PC-9 (cell line): ENCODE results near the gene HCN4. TPM values are rescaled to one million over a fixed set of nuclear protein-coding genes. Genes with fewer than 3 reads are reported as not detected.
A peak's percentile ranks its signal among the peaks of the same experiment; 100 is the strongest.

ENCODE experiments used
- BruUV-seq: library from RNA; stranded (reverse); fragments of 400-500 nt; replicated peaks from 2 replicates; lab custom pipeline; 2021; lab: Mats Ljungman, UMichigan
- CTCF ChIA-PET: fragments of 300-600 bp; sonication (Branson Sonifier 250); formaldehyde crosslinking; loops from one replicate; lab custom pipeline; 2022; ENCODE audit warnings: antibody characterized with exemption; lab: Charles Lee
- POLR2A ChIA-PET: fragments of 300-600 bp; sonication (Branson Sonifier 250); formaldehyde crosslinking; loops from one replicate; lab custom pipeline; 2022; ENCODE audit warnings: antibody characterized with exemption; ENCODE audit not compliant: unreplicated experiment; lab: Charles Lee
- DNase-seq, 2 experiments: peaks; one replicate each; pipeline versions ENCODE4 v3.0.0 to v3.0.0-alpha.2; 2015 to 2022; ENCODE audit warnings: mixed read lengths in 1 of 2
- H2AFZ ChIP-seq: fragments of 200-600 bp; sonication (generic); 2 replicates; pipeline ENCODE4 v1.8.1; 2017; ENCODE audit warnings: antibody characterized with exemption
- H3F3A ChIP-seq: fragments of 200-600 bp; sonication (generic); 2 replicates; pipeline ENCODE4 v1.8.1; 2017; ENCODE audit warnings: antibody characterized with exemption, mild to moderate bottlenecking, low read depth; ENCODE audit not compliant: insufficient read depth
- H3K27ac ChIP-seq: fragments of 200-600 bp; sonication (generic); 2 replicates; pipeline ENCODE4 v1.6.1; 2016; ENCODE audit warnings: mixed run types
- H3K27me3 ChIP-seq: fragments of 200-600 bp; sonication (generic); 2 replicates; pipeline ENCODE4 v1.6.1; 2016; ENCODE audit warnings: low read depth, mixed run types; ENCODE audit not compliant: insufficient read depth
- H3K36me3 ChIP-seq: fragments of 200-600 bp; sonication (generic); 2 replicates; pipeline ENCODE4 v1.6.1; 2016; ENCODE audit warnings: low read depth, mixed run types
- H3K4me1 ChIP-seq: fragments of 200-600 bp; sonication (generic); replicated peaks from 2 replicates; pipeline ENCODE4 v1.6.1; 2016; ENCODE audit warnings: mixed run types; ENCODE audit not compliant: insufficient read depth
- H3K4me2 ChIP-seq: fragments of 200-600 bp; sonication (generic); 2 replicates; pipeline ENCODE4 v1.6.1; 2017; ENCODE audit warnings: mixed run types
- H3K4me3 ChIP-seq: fragments of 200-600 bp; sonication (generic); 2 replicates; pipeline ENCODE4 v1.6.1; 2016; ENCODE audit warnings: mixed run types
- H3K79me2 ChIP-seq: fragments of 200-600 bp; sonication (generic); 2 replicates; pipeline ENCODE4 v1.6.1; 2017; ENCODE audit warnings: low read depth, mixed run types
- H3K9me2 ChIP-seq: fragments of 200-600 bp; sonication (generic); 2 replicates; pipeline ENCODE4 v1.8.1; 2017; ENCODE audit warnings: mild to moderate bottlenecking; ENCODE audit not compliant: insufficient read depth
- H3K9me3 ChIP-seq: fragments of 200-600 bp; sonication (generic); 2 replicates; pipeline ENCODE4 v1.8.1; 2016; ENCODE audit warnings: low read depth; ENCODE audit not compliant: insufficient read depth
- H4K20me1 ChIP-seq: fragments of 200-600 bp; sonication (generic); 2 replicates; pipeline ENCODE4 v1.8.1; 2017; ENCODE audit not compliant: insufficient read depth
- CTCF ChIP-seq: fragments of 200-600 bp; sonication (generic); conservative IDR thresholded peaks from 2 replicates; pipeline ENCODE4 v1.6.1; 2017; ENCODE audit warnings: mixed run types, antibody characterized with exemption, mild to moderate bottlenecking, moderate library complexity
- EZH2 ChIP-seq: fragments of 200-600 bp; sonication (generic); IDR thresholded peaks from 2 replicates; pipeline ENCODE4 v1.8.0; 2017; ENCODE audit warnings: antibody characterized with exemption, low read depth
- intact Hi-C: fragments of 100-400 bp; cut with micrococcal nuclease; formaldehyde crosslinking; loops from one replicate; pipeline ENCODE4 v1.10.0; 2022; ENCODE audit not compliant: unreplicated experiment
- total RNA-seq: library from RNA; stranded (reverse); gene quantifications from 2 replicates; pipeline ENCODE4 v1.2.3, GENCODE V29; 2021

HCN4 gene
- total RNA-seq, 1 experiment from 2014 or later: not detected

GRCh38 chr15:73388256-73388781 is 19.6 kb upstream of the HCN4 start:
- H3K4me2 ChIP-seq: no peak overlapping the region
- no peak overlapping the region for H2AFZ ChIP-seq
- intact Hi-C loops: no loop called here
- ChIA-PET POLR2A (no interaction called here), CTCF (no interaction called here)
- TF ChIP-seq CTCF (no peak), EZH2 (no peak)
- H3K79me2 ChIP-seq: no peaks in the 10 kb centered on the region
- no peaks in the 10 kb centered on the region for H3K9me2 ChIP-seq
- peaks cover 16% of the 10 kb centered on the region for H3K4me1 ChIP-seq
- peak; percentile 37 to 92 for DNase-seq
- H3K27me3 ChIP-seq: 0 out of 2 replicates have a peak, but pooled peaks cover 2% of the 10 kb centered on the region
- no TSS peak for BruUV-seq
- no peaks in the 10 kb centered on the region for H3K36me3 ChIP-seq
- peak overlapping the region; percentile 76 for H3K27ac ChIP-seq
- H3K9me3 ChIP-seq: no peaks in the 10 kb centered on the region; the same call in 1 of the 2 replicates
- H4K20me1 ChIP-seq: no peaks in the 10 kb centered on the region
- peaks cover 17% of the 10 kb centered on the region for H3F3A ChIP-seq
- no peak overlapping the region for H3K4me3 ChIP-seq

- H3K4me3 ChIP-seq: no peak overlapping the region
- H3K9me2 ChIP-seq: no peaks in the 10 kb centered on the region
- no peak for DNase-seq
- no peak overlapping the region for H3K4me2 ChIP-seq
- H3F3A ChIP-seq: peaks cover 17% of the 10 kb centered on the region
- no peaks in the 10 kb centered on the region for H3K27me3 ChIP-seq
- BruUV-seq: no TSS peak
- H4K20me1 ChIP-seq: no peaks in the 10 kb centered on the region
- ChIA-PET POLR2A (no interaction called here), CTCF (no interaction called here)
- no peaks in the 10 kb centered on the region; the same call in 1 of the 2 replicates for H3K9me3 ChIP-seq
- peaks cover 16% of the 10 kb centered on the region for H3K4me1 ChIP-seq
- no peaks in the 10 kb centered on the region for H3K36me3 ChIP-seq
- TF ChIP-seq CTCF (no peak), EZH2 (no peak)
- H2AFZ ChIP-seq: no peak overlapping the region
- peak overlapping the region; percentile 3; the same call in 1 of the 2 replicates for H3K27ac ChIP-seq
- intact Hi-C loops: no loop called here
- H3K79me2 ChIP-seq: no peaks in the 10 kb centered on the region
These were observed 18.9 kb upstream of the HCN4 start for GRCh38 chr15:73387507-73388255.

- H3K4me3 ChIP-seq: no peak overlapping the region
- no peaks in the 10 kb centered on the region for H3K36me3 ChIP-seq
- intact Hi-C loops: no loop called here
- H3K9me2 ChIP-seq: no peaks in the 10 kb centered on the region
- H3K9me3 ChIP-seq: no peaks in the 10 kb centered on the region; the same call in 1 of the 2 replicates
- H4K20me1 ChIP-seq: no peaks in the 10 kb centered on the region
- ChIA-PET CTCF (no interaction called here), POLR2A (no interaction called here)
- H3K27ac ChIP-seq: no peak overlapping the region
- no TSS peak for BruUV-seq
- no peak overlapping the region for H2AFZ ChIP-seq
- no peak overlapping the region for H3K4me2 ChIP-seq
- H3K27me3 ChIP-seq: no peaks in the 10 kb centered on the region
- H3K4me1 ChIP-seq: peaks cover 16% of the 10 kb centered on the region
- TF ChIP-seq CTCF (no peak), EZH2 (no peak)
- no peak for DNase-seq
- peaks cover 17% of the 10 kb centered on the region for H3F3A ChIP-seq
- H3K79me2 ChIP-seq: no peaks in the 10 kb centered on the region
These were observed 18.2 kb upstream of the HCN4 start for GRCh38 chr15:73386886-73387506.
